SU-DHL-6 (cell line): ENCODE data around the gene HSPH1.

Experiments used
- H2AFZ ChIP-seq: fragments of 200-600 bp; sonication (generic); 2 replicates; pipeline ENCODE4 v1.6.1; 2014; ENCODE audit warnings: low read depth, mild to moderate bottlenecking, moderate library complexity, mixed read lengths, antibody characterized with exemption, low read length; ENCODE audit not compliant: severe bottlenecking
- H3F3A ChIP-seq: fragments of 200-600 bp; shearing (Covaris generic); 2 replicates; pipeline ENCODE4 v1.6.0; 2016; ENCODE audit warnings: antibody characterized with exemption, mild to moderate bottlenecking; ENCODE audit not compliant: insufficient read depth
- H3K27ac ChIP-seq: fragments of 200-600 bp; sonication (generic); 2 replicates; pipeline ENCODE4 v1.5.1; 2016; ENCODE audit warnings: low read depth, mild to moderate bottlenecking, low read length, moderate library complexity, mixed read lengths
- H3K27me3 ChIP-seq: fragments of 200-600 bp; sonication (generic), shearing (Covaris generic); 2 replicates; pipeline ENCODE4 v1.6.0; 2014; ENCODE audit warnings: mild to moderate bottlenecking, low read length
- H3K36me3 ChIP-seq: fragments of 200-600 bp; sonication (generic); 2 replicates; pipeline ENCODE4 v1.6.1; 2014; ENCODE audit warnings: mild to moderate bottlenecking, low read length, mixed read lengths
- H3K4me2 ChIP-seq: fragments of 300-600, 200-600 bp; shearing (Covaris generic), sonication (generic); 2 replicates; pipeline ENCODE4 v1.6.0; 2014; ENCODE audit warnings: low read length, low read depth, mild to moderate bottlenecking; ENCODE audit not compliant: poor library complexity, severe bottlenecking
- H3K4me3 ChIP-seq: fragments of 200-600 bp; sonication (generic); 2 replicates; pipeline ENCODE4 v1.5.1; 2014; ENCODE audit warnings: antibody characterized with exemption, low read length, mild to moderate bottlenecking, mixed read lengths; ENCODE audit not compliant: insufficient read depth, poor library complexity, severe bottlenecking
- H3K79me2 ChIP-seq: fragments of 200-600 bp; sonication (generic); 2 replicates; pipeline ENCODE4 v1.6.1; 2014; ENCODE audit warnings: mild to moderate bottlenecking, low read length, moderate library complexity; ENCODE audit not compliant: insufficient read depth
- H3K9ac ChIP-seq: fragments of 200-600 bp; sonication (generic); 2 replicates; pipeline ENCODE4 v1.7.0; 2014; ENCODE audit warnings: mild to moderate bottlenecking, low read length
- H3K9me2 ChIP-seq: fragments of 200-600 bp; sonication (generic); replicated peaks from 2 replicates; pipeline ENCODE4 v1.6.1; 2014; ENCODE audit warnings: low read length; ENCODE audit not compliant: insufficient read depth
- H3K9me3 ChIP-seq: fragments of 200-600 bp; sonication (generic); 2 replicates; pipeline ENCODE4 v1.6.1; 2014; ENCODE audit warnings: low read length, mixed read lengths; ENCODE audit not compliant: insufficient read depth
- H4K20me1 ChIP-seq: fragments of 200-600 bp; sonication (generic); 2 replicates; pipeline ENCODE4 v1.6.1; 2014; ENCODE audit warnings: low read depth, mild to moderate bottlenecking, antibody characterized with exemption, low read length, moderate library complexity, mixed read lengths
- CTCF ChIP-seq: fragments of 200-600 bp; sonication (generic); IDR thresholded peaks from one replicate; pipeline ENCODE4 v1.5.1; 2017; ENCODE audit warnings: antibody characterized with exemption, mild to moderate bottlenecking, low read length, moderate library complexity; ENCODE audit not compliant: insufficient read depth, poor library complexity, severe bottlenecking
- EZH2phosphoT487 ChIP-seq: fragments of 200-600 bp; sonication (generic), shearing (Covaris generic); conservative IDR thresholded peaks from 2 replicates; pipeline ENCODE4 v1.6.1; 2018; ENCODE audit warnings: mild to moderate bottlenecking, antibody characterized with exemption, low read length, moderate library complexity, mixed read lengths

HSPH1 gene

GRCh38 chr13:31114641-31115040 is 47.1 kb downstream of the HSPH1 start:
- H3K9me2 ChIP-seq = no peaks in the 10 kb centered on the region
- no peak overlapping the region for H3K4me3 ChIP-seq
- H3K27ac ChIP-seq = no peak overlapping the region
- no peaks in the 10 kb centered on the region for H3F3A ChIP-seq
- no peak overlapping the region for H3K9ac ChIP-seq
- no peaks in the 10 kb centered on the region for H3K79me2 ChIP-seq
- TF ChIP-seq EZH2phosphoT487 (no peak), CTCF (no peak)
- H3K27me3 ChIP-seq = no peaks in the 10 kb centered on the region
- no peaks in the 10 kb centered on the region for H3K36me3 ChIP-seq
- no peaks in the 10 kb centered on the region for H4K20me1 ChIP-seq
- H2AFZ ChIP-seq = no peak overlapping the region
- H3K4me2 ChIP-seq = no peak overlapping the region
- no peaks in the 10 kb centered on the region for H3K9me3 ChIP-seq

- Histone ChIP-seq H3K27me3 (no peaks in the 10 kb centered on the region), H3K36me3 (no peaks in the 10 kb centered on the region), H3K4me3 (no peak overlapping the region), H3K4me2 (no peak overlapping the region), H4K20me1 (no peaks in the 10 kb centered on the region), H3K9me2 (no peaks in the 10 kb centered on the region), H3K79me2 (no peaks in the 10 kb centered on the region), H2AFZ (no peak overlapping the region), H3K9ac (no peak overlapping the region), H3K27ac (no peak overlapping the region), H3F3A (no peaks in the 10 kb centered on the region), H3K9me3 (no peaks in the 10 kb centered on the region)
- no peak for TF ChIP-seq CTCF
- TF ChIP-seq EZH2phosphoT487 = no peak
Measured at GRCh38 chr13:31111136-31111535, 50.6 kb downstream of the HSPH1 start.

GRCh38 chr13:31110617-31111016 is 51.1 kb downstream of the HSPH1 start:
- Histone ChIP-seq H3K9me2 (no peaks in the 10 kb centered on the region), H2AFZ (no peak overlapping the region), H3K4me2 (no peak overlapping the region), H3K79me2 (no peaks in the 10 kb centered on the region), H3K9me3 (no peaks in the 10 kb centered on the region), H3K4me3 (no peak overlapping the region), H3K9ac (no peak overlapping the region), H3K27me3 (no peaks in the 10 kb centered on the region), H3K36me3 (no peaks in the 10 kb centered on the region), H3K27ac (no peak overlapping the region), H3F3A (no peaks in the 10 kb centered on the region), H4K20me1 (no peaks in the 10 kb centered on the region)
- no peak for TF ChIP-seq CTCF
- no peak for TF ChIP-seq EZH2phosphoT487
